HepG2 (cell line): ENCODE data around the gene SERBP1. TPM values are rescaled to one million over a fixed set of nuclear protein-coding genes. Genes with fewer than 3 reads are reported as not detected.
"Not testable (repeated sequence)": the region's sequence is repeated elsewhere in the genome, so short reads cannot be mapped to it uniquely, and the experiment has no call there.

Source experiments
- ATAC-seq: fragments of 200-7000 bp; cut with Tn5 transposase; 3 replicates; pipeline ENCODE4 v1.9.1; 2020; ENCODE audit warnings: mild to moderate bottlenecking, moderate library complexity
- BruUV-seq: library from RNA; stranded (reverse); fragments of 400-500 nt; replicated peaks from 2 replicates; lab custom pipeline; 2021; lab: Mats Ljungman, UMichigan
- CTCF ChIA-PET: fragments of 300-600 bp; formaldehyde crosslinking; extraction: SDS; loops from one replicate; lab custom pipeline; 2021; ENCODE audit warnings: low total read pairs, inconsistent platforms, low intra/inter-chr PET ratio; lab: Yijun Ruan, JAX
- POLR2A ChIA-PET: fragments of 350-600 bp; sonication (Branson Sonifier 250); formaldehyde crosslinking; loops from one replicate; lab custom pipeline; 2020; ENCODE audit warnings: antibody characterized with exemption, inconsistent platforms; lab: Yijun Ruan, JAX
- DNase-seq: peaks from one replicate; pipeline ENCODE4 v3.0.0-alpha.2; 2015; ENCODE audit warnings: low spot score
- FAIRE-seq: peaks from 3 replicates; lab custom pipeline; 2011; peaks lifted over from hg19 to GRCh38; lab: Jason Lieb, UNC
- H2AFZ ChIP-seq: one replicate; pipeline ENCODE4 v1.6.1; 2011; ENCODE audit warnings: low read length, inconsistent platforms
- H3K27ac ChIP-seq: fragments of 300-600 bp; 3 replicates; pipeline ENCODE4 v1.8.0; 2011; ENCODE audit warnings: mixed run types, mild to moderate bottlenecking, mixed read lengths, low read length, inconsistent platforms; ENCODE audit not compliant: insufficient read depth; ENCODE audit errors: extremely low read length
- H3K27me3 ChIP-seq, 2 experiments: fragments of 200-600 bp in 1 of 2; 2 replicates in 1 of 2; 3 replicates in 1 of 2; pipeline versions ENCODE4 v1.6.0 to v1.8.0; 2011; ENCODE audit warnings: low read length in 2 of 2, mild to moderate bottlenecking in 2 of 2, moderate library complexity in 2 of 2, inconsistent platforms in 1 of 2; ENCODE audit not compliant: insufficient read depth in 2 of 2, control insufficient read depth in 1 of 2
- H3K36me3 ChIP-seq, 2 experiments: fragments of 200-600 bp in 1 of 2; replicated peaks in 1 of 2; 2 replicates in 1 of 2; 3 replicates in 1 of 2; pipeline versions ENCODE4 v1.5.1 to v1.8.0; 2011; ENCODE audit warnings: low read length in 2 of 2, inconsistent platforms in 1 of 2; ENCODE audit not compliant: insufficient read depth in 2 of 2, control insufficient read depth in 1 of 2
- H3K4me1 ChIP-seq: 2 replicates; pipeline ENCODE4 v1.5.1; 2012; ENCODE audit warnings: low read length, inconsistent platforms; ENCODE audit not compliant: insufficient read depth
- H3K4me2 ChIP-seq: 2 replicates; pipeline ENCODE4 v1.6.0; 2011; ENCODE audit warnings: low read depth, low read length, inconsistent platforms
- H3K4me3 ChIP-seq, 3 experiments: fragments of 200-600 bp in 1 of 3; sonication (generic), shearing (Covaris generic) in 1 of 3; replicated peaks in 1 of 3; 2 replicates each; pipeline ENCODE4 v1.5.1; 2011 to 2016; ENCODE audit warnings: low read length in 3 of 3, inconsistent platforms in 2 of 3, low read depth in 2 of 3, mild to moderate bottlenecking in 2 of 3, control low read depth in 1 of 3, mixed read lengths in 1 of 3; ENCODE audit not compliant: insufficient read depth in 1 of 3
- H3K79me2 ChIP-seq: one replicate; pipeline ENCODE4 v1.6.1; 2011; ENCODE audit warnings: low read length, inconsistent platforms; ENCODE audit not compliant: insufficient read depth
- H3K9ac ChIP-seq: 2 replicates; pipeline ENCODE4 v1.6.0; 2011; ENCODE audit warnings: mild to moderate bottlenecking, low read depth, low read length, inconsistent platforms; ENCODE audit not compliant: insufficient read depth
- H3K9me3 ChIP-seq: 2 replicates; pipeline ENCODE4 v1.5.1; 2012; ENCODE audit warnings: mild to moderate bottlenecking, low read length
- H4K20me1 ChIP-seq: 2 replicates; pipeline ENCODE4 v1.6.0; 2011; ENCODE audit warnings: inconsistent platforms, mild to moderate bottlenecking, low read length, moderate library complexity; ENCODE audit not compliant: insufficient read depth
- NFYB ChIP-seq: sonication (generic); formaldehyde crosslinking; IDR thresholded peaks from 2 replicates; pipeline ENCODE4 v1.4.0; 2020; ENCODE audit warnings: missing genetic modification reagents
- ZNF24 ChIP-seq: fragments of 450-650 bp; IDR thresholded peaks from 2 replicates; pipeline ENCODE4 v1.6.1; 2017; ENCODE audit warnings: antibody characterized with exemption, mild to moderate bottlenecking
- ZNF260 ChIP-seq: sonication (generic); formaldehyde crosslinking; IDR thresholded peaks from 2 replicates; pipeline ENCODE4 v1.4.0; 2020; ENCODE audit warnings: missing genetic modification reagents, low read depth, mild to moderate bottlenecking, borderline replicate concordance
- ZNF367 ChIP-seq: sonication (generic); formaldehyde crosslinking; IDR thresholded peaks from 2 replicates; pipeline ENCODE4 v1.4.0; 2020; ENCODE audit warnings: missing genetic modification reagents, borderline replicate concordance
- ZNF569 ChIP-seq: sonication (generic); formaldehyde crosslinking; IDR thresholded peaks from 2 replicates; pipeline ENCODE4 v1.5.0; 2020; ENCODE audit warnings: mild to moderate bottlenecking, missing genetic modification reagents, moderate library complexity, borderline replicate concordance
- WGBS: methylation state at CpG from one replicate; pipeline ENCODE4 v1.1.6; 2017; ENCODE audit warnings: low lambda C conversion rate; 5-methylcytosine and 5-hydroxymethylcytosine counted together
- in situ Hi-C: cut with HindIII; loops from 2 replicates; pipeline ENCODE4 v1.10.0; 2017; ENCODE audit warnings: low pct_unique_long_range_greater_than_20kb; ENCODE audit not compliant: extremely low pct_ligation_motif_present
- intact Hi-C: fragments of 100-400 bp; cut with micrococcal nuclease; formaldehyde crosslinking; loops from one replicate; pipeline ENCODE4 v1.10.0; 2022; ENCODE audit not compliant: unreplicated experiment
- polyA plus RNA-seq, 8 experiments: library from polyadenylated mRNA; depleted of rRNA in 3 of 8; stranded (reverse) in 7 of 8; unstranded in 1 of 8; fragments of >200 nt; fragmentation: Illumina TruSeq in 4 of 8; extraction: Trizol in 4 of 8; gene quantifications; 2 replicates each; pipeline versions ENCODE4 v1.2.1 to v1.2.3, GENCODE V29; 2011 to 2016; ENCODE audit warnings: low read depth in 4 of 8, missing spikeins in 1 of 8, mixed read lengths in 1 of 8; ENCODE audit not compliant: insufficient read depth in 1 of 8
- total RNA-seq, 5 experiments: library from RNA; depleted of rRNA; stranded (reverse); fragments of >200 nt; fragmentation: Illumina TruSeq; extraction: Trizol; gene quantifications; 2 replicates each; pipeline ENCODE4 v1.2.3, GENCODE V29; 2016; ENCODE audit warnings: low read depth in 1 of 5
- TF ChIP-seq, protein P1 (sequence below): sonication (generic); formaldehyde crosslinking; IDR thresholded peaks from 2 replicates; pipeline ENCODE4 v1.4.0; 2020; ENCODE audit warnings: missing genetic modification reagents; ENCODE audit errors: not compliant biosample characterization

Gene SERBP1
- total and polyA plus RNA-seq, 2 of the 13 experiments (the other 11 are each of a cell fraction or from before 2014, with no cell fraction given) = 175 to 281 TPM

DNA sequence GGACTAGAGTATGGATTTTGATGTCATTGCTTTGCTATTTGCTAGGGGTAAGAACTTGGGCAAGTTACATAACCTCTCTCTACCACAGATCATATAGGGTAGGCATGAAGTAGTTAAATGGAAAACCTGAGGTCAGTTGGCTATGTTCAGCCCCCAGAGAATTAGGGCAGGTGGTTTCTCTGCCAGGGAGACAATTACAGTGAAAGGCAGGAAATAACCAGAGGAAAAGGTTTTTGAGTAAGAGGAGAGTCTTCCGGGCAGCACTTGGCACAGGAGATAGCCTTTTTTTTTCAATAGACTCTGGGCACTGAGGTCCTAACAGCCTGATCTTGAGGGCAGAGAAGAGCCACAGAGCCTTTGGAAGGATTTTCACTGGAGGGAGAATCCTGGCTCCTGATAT is 16.7 kb upstream of the SERBP1 start (continued):
- TF ChIP-seq ZNF569 (CRISPR knock-in tag) = no peak
- no peak for TF ChIP-seq ZNF24
- TF ChIP-seq, protein P1, sequence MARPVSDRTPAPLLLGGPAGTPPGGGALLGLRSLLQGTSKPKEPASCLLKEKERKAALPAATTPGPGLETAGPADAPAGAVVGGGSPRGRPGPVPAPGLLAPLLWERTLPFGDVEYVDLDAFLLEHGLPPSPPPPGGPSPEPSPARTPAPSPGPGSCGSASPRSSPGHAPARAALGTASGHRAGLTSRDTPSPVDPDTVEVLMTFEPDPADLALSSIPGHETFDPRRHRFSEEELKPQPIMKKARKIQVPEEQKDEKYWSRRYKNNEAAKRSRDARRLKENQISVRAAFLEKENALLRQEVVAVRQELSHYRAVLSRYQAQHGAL (CRISPR knock-in tag) = no peak
- TF ChIP-seq NFYB (CRISPR knock-in tag) = no peak
- TF ChIP-seq ZNF260 (CRISPR knock-in tag) = no peak
- TF ChIP-seq ZNF367 (CRISPR knock-in tag) = no peak

DNA sequence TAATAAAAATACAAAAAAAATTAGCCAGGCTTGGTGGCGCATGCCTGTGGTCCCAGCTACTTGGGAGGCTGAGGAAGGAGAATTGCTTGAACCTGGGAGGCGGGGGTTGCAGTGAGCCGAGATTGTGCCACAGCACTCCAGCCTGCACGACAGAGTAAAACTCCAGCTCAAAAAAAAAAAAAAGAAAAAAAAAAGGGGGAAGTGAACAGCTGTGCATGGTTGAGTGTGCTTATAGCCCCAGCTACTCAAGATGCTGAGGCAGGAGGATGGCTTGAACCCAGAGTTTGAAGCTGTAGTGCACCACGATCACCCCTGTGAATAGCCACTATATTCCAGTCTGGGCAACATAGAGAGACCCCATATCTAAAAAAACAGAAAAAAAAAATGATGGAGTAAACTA is 15.8 kb upstream of the SERBP1 start:
- 37% methylated on average over 5 of the region's 5 CpGs for WGBS
- H2AFZ ChIP-seq, H3K4me2 ChIP-seq, H3K79me2 ChIP-seq, H3K27ac ChIP-seq, H3K27me3 ChIP-seq, FAIRE-seq, intact Hi-C loops, H3K36me3 ChIP-seq, H3K9me3 ChIP-seq, H4K20me1 ChIP-seq, DNase-seq, BruUV-seq, in situ Hi-C loops, ATAC-seq, H3K9ac ChIP-seq, H3K4me3 ChIP-seq, CTCF ChIA-PET: not testable (repeated sequence)
- POLR2A ChIA-PET = interaction anchor here (1.3 kb wide), 1 partner anchor 15 kb away, joined by 4 read pairs; the partner anchor contains the start of gene SERBP1
- peaks cover 14% of the 10 kb centered on the region for H3K4me1 ChIP-seq
